HG03571 (cell line): ENCODE results near the gene NSG1.

ENCODE experiments used
- ATAC-seq: cut with Tn5 transposase; IDR thresholded peaks from one replicate; pipeline ENCODE4 v1.9.1; 2021; ENCODE audit not compliant: unreplicated experiment

The NSG1 gene

GRCh38 chr4:4428966-4429875, 42.3 kb downstream of the NSG1 start:
- no peak for ATAC-seq

DNA sequence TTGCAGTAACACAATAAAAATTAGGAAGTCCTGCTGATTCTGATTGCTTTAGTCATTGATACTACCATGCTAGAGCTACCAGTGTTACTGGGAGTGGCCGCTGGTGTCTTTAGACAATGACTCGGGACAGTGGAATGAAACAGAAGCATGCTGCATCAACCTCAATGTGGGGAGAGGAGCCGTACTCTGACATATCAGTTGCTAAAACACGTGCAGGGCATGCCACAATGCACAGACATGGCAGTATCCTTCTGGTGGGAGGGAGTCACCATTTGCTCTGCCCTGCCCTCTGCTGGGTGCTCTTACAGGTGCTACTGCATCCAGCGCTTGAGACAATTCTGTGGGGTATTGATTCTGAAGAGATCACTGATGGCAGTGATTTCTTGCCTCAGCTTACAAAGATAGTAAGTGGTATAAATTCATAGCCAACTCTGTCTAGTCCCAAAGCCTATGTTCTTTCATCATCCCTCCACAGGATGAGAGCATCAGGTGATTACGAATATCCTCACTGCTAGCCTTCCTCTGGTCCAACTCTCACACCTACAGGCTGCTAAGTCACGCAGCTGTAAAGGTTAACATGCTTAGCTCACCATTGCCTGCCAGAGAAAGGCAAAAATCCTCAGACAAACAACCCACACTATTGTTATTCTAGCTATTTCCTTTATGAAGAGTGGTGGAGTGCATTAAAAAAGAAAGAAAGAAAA, 43.7 kb downstream of the NSG1 start:
- ATAC-seq = no peak

GRCh38 chr4:4432341-4433125, 45.6 kb downstream of the NSG1 start:
- ATAC-seq = no peak

DNA sequence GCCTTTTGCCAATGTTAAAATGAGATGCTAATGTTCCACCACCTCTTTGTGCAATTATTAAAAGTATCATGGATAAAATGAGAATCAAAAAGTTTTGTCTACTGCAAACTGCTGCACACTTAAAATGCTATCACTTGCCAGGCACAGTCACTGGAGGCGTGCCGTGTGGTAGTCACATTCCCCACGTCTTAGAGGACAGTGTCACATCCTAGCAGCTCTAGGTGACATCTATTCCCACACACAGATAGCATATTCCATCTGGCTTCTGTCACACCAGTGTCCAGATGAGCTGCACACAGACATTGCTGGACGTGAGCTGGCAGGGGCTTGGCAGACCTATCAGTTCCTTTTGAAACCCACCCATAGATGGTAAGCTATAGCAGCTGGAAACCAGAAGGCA, 47.0 kb downstream of the NSG1 start:
- ATAC-seq = no peak

DNA sequence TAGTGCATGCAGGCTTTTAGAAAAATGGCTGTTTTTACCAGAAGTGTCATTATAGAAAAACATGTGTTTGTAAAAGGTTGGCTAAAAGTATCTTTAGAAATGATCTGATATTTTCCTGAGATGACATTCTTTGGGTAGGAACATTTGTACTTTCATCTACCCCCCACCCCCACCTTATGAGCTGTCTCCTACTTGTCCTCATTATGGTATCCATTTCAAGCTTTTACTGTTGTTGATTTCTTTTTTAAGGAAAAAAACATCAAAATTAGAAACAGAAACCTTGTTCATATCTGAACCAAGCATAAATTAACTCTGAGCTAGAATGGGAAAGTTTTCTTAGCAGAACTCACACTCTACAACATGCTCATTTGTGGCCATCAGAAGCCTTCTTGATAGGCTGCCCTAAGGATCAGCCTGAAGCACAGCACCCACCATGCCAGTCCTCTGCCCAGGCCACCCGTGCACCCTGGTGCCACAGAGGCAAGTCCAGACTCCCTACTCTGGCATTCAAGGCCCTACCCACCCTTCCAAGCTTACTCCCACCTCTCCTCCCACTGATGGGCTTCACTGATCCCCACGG, 49.4 kb downstream of the NSG1 start:
- no peak for ATAC-seq

- no peak for ATAC-seq
These were observed 51.0 kb downstream of the NSG1 start for GRCh38 chr4:4437798-4438470.

DNA sequence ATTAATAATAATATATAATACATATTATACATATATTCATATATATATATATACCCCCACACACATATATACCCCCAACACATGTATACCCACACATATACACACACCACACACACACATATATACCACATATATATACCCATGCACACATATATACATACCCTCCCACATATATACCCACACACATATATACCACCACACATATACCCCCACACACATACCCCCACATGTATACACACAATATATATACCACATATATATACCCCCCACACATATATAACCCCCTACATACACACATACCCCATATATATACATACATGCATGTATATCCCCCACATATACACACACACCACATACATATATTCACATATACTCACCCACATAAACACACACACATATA, 52.0 kb downstream of the NSG1 start:
- ATAC-seq = no peak

GRCh38 chr4:4439782-4440181, 52.9 kb downstream of the NSG1 start:
- ATAC-seq = no peak

- no peak for ATAC-seq
These were observed 53.6 kb downstream of the NSG1 start for GRCh38 chr4:4440333-4441061.

GRCh38 chr4:4443821-4444220, 56.9 kb downstream of the NSG1 start:
- no peak for ATAC-seq

GRCh38 chr4:4446434-4446833, 59.5 kb downstream of the NSG1 start:
- no peak for ATAC-seq

DNA sequence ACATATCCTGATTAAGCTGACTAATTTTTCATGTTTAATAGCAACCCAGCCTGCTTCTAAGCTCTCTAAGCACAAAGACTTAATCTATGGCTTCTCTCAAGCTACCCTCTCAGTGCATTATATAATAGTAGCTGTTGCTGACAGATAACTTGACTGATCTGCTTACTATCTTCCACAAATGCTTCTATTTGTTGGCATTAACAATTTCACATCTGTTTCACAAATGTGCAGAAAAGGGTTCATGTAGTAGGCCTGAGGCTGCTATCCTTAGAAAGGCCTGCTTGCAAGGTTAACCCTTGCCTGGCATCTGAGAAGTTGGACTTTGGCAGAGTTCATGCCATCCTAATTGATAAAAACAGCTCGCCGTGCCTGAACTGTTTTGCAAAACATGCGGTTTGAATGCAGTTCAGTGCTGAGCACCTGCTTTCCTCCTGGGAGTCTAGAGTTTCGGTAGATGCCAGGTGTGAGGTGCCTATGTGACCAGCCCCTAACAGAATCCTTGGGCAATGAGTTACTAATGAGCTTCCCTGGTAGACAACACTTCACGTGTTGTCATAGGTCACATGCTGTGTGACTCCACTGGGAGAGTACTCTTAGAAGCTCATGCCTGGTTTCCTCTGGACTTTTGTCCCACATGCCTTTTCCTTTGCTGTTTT, 68.4 kb downstream of the NSG1 start:
- peak; percentile 83 for ATAC-seq

GRCh38 chr4:4456351-4456750, 69.4 kb downstream of the NSG1 start:
- ATAC-seq = no peak

- ATAC-seq = no peak
These were observed 70.1 kb downstream of the NSG1 start for GRCh38 chr4:4456816-4457578.

- no peak for ATAC-seq
These were observed 71.1 kb downstream of the NSG1 start for GRCh38 chr4:4457803-4458553.

DNA sequence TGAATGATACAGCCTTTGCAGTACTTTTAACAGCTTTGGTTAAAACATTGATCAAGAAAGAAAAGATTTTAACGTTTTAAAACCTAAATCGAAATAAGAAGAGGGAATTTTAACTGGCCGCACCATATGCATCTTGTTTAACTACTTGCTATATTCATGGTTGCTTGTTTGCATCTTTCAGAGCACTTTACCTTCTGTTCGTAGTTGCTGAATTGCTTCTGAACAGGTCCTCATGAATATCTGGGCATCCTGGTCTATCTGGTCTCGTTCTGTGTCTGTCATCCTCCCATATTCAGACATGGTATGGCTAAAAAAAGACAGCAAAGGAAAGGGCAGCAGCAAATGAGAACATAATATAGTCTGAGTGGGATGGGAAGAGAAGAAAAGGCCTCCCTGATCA, 72.3 kb downstream of the NSG1 start:
- ATAC-seq = no peak

DNA sequence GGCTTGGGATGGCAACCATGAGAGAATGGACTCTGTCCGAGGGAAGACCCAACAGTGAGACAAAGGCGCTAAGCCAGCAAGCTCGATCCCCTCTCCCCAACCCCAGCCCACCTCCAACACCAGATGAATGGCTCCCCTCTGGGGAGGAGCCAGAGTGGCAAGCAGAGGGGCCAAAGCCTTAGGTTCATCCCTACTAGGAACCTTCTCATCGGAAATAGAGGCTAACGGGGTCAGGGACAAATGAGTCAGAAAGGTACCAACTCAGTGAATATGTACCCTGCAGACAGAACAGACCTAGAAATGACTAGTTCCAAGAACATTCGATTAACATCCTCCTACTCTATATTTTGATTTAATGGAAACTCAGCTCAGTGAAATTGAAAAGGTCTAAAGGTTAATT, 73.9 kb downstream of the NSG1 start:
- no peak for ATAC-seq

DNA sequence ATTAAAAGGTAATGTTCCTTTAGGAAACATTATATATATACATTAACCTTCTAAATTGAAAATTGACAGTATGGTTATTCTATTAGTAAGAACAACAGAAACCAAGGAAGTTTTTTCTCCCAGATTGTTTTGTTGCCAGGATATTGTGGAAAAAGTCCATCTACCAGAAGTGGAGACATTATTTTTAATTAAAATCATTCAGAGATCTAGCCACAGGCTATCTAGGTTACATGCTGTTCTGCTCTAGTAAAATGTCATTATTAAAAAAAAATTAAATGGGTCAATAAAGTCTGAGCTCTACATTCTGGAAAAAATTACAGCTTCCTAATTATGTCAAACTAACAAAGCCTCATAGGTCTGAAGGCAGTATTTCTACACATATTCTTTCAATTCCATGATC, 74.3 kb downstream of the NSG1 start:
- no peak for ATAC-seq
